HUES64 (cell line): Measurements from ENCODE around the gene ZNF337.
"Not testable (repeated sequence)": the region's sequence is repeated elsewhere in the genome, so short reads cannot be mapped to it uniquely, and the experiment has no call there.

Source experiments
- H3K27ac ChIP-seq: 2 replicates; pipeline ENCODE4 v1.7.0; 2013; ENCODE audit warnings: low read depth, low read length, inconsistent platforms
- H3K27me3 ChIP-seq: 2 replicates; pipeline ENCODE4 v1.6.1; 2013; ENCODE audit warnings: mild to moderate bottlenecking, low read length; ENCODE audit not compliant: insufficient read depth
- H3K36me3 ChIP-seq: 2 replicates; pipeline ENCODE4 v1.6.1; 2013; ENCODE audit warnings: mild to moderate bottlenecking, low read length; ENCODE audit not compliant: insufficient read depth
- H3K4me1 ChIP-seq: 2 replicates; pipeline ENCODE4 v1.6.1; 2013; ENCODE audit warnings: mild to moderate bottlenecking, low read length, moderate library complexity; ENCODE audit not compliant: insufficient read depth
- H3K4me3 ChIP-seq: 2 replicates; pipeline ENCODE4 v1.5.1; 2013; ENCODE audit warnings: mild to moderate bottlenecking, low read length, moderate library complexity
- H3K9ac ChIP-seq: 2 replicates; pipeline ENCODE4 v1.6.1; 2013; ENCODE audit warnings: mild to moderate bottlenecking, low read depth, low read length
- H3K9me3 ChIP-seq: 2 replicates; pipeline ENCODE4 v1.6.1; 2013; ENCODE audit warnings: low read depth, low read length; ENCODE audit not compliant: insufficient read depth
- WGBS: fragments of 150-250, 120-280 bp; methylation state at CpG from one replicate; pipeline ENCODE4 v1.1.7; 2013; ENCODE audit warnings: missing lambda C conversion rate; 5-methylcytosine and 5-hydroxymethylcytosine counted together

ZNF337 gene

DNA sequence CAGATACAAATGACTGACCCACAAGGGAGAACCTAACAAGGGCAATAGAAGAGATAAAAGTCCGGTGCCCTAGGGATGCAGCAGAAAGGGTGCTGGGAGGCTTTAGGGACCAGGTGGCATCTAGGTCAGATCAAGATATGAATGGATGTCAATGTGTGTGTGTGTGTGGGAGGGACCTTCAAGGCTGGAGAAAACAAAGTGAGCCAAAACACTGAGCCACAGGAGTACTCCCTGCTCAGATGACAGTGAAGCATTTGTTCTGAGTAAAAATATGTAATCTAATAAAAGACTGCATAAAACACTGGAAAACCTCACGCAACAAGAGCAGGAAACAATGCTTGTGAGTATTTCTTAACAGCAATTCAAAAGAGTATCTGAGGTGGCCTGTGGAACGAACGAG, 28.2 kb downstream of the ZNF337 start:
- no peak overlapping the region for H3K4me3 ChIP-seq
- no peaks in the 10 kb centered on the region for H3K9me3 ChIP-seq
- H3K27ac ChIP-seq = no peak overlapping the region
- no peak overlapping the region for H3K9ac ChIP-seq
- 93% methylated on average over 4 of the region's 4 CpGs for WGBS
- peaks cover 7% of the 10 kb centered on the region for H3K36me3 ChIP-seq
- no peaks in the 10 kb centered on the region for H3K4me1 ChIP-seq
- H3K27me3 ChIP-seq = no peaks in the 10 kb centered on the region

DNA sequence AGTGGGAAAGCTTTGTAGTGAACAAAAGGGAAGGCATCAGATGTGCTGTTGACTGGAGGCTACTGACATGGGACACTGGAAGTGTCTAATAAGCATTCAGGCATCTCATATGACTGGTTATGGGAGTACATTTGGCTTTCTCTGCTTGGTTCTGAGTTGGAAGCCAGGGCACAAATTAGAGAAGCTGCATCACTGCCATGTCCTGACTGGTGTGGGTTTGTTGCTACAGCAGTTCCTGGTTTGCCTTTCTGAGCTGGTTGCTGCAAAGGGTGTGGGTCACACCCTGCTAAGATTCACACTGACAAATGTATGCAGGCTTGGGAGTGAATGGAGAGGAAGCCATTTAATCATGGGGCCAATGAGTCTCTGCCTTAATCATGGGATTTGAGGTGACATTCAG, 36.7 kb downstream of the ZNF337 start:
- Histone ChIP-seq H3K27ac (no peak overlapping the region), H3K36me3 (no peaks in the 10 kb centered on the region), H3K4me1 (no peaks in the 10 kb centered on the region), H3K9ac (no peak overlapping the region), H3K4me3 (no peak overlapping the region), H3K27me3 (no peaks in the 10 kb centered on the region), H3K9me3 (no peaks in the 10 kb centered on the region)

- no peak overlapping the region for H3K4me3 ChIP-seq
Observed at GRCh38 chr20:25654487-25654886, 42.2 kb downstream of the ZNF337 start.

DNA sequence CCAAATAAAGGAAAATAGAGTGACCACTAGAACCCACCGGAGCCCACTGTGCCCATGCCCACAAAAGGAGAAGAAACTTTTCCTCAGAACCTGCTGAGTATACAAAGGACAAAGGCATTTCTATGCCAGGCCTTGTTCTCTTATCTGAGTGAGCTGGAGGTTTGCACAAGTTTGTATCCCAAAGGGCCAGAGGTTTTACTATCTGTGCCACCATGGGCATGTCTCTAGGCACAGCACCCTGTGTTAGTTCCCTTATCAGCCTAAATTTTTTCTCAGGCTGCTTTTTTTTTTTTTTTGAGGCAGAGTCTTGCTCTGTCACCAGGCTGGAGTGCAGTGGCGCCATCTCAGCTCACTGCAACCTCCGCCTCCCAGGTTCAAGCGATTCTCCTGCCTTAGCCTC, 43.8 kb downstream of the ZNF337 start:
- 97% methylated on average over 4 of the region's 4 CpGs for WGBS
- not testable (repeated sequence) for H3K27ac ChIP-seq, H3K27me3 ChIP-seq, H3K4me3 ChIP-seq, H3K4me1 ChIP-seq, H3K9me3 ChIP-seq, H3K36me3 ChIP-seq, H3K9ac ChIP-seq

More at GRCh38 chr20:25654487-25654886, 42.2 kb downstream of the ZNF337 start:
- Histone ChIP-seq H3K36me3 (no peaks in the 10 kb centered on the region), H3K9me3 (no peaks in the 10 kb centered on the region), H3K27ac (no peak overlapping the region), H3K4me1 (no peaks in the 10 kb centered on the region), H3K9ac (no peak overlapping the region), H3K27me3 (no peaks in the 10 kb centered on the region)

- WGBS = 96% methylated on average over 2 of the region's 3 CpGs
- Histone ChIP-seq H3K27me3 (no peaks in the 10 kb centered on the region), H3K9me3 (peaks cover 4% of the 10 kb centered on the region; the same call in 1 of the 2 replicates), H3K36me3 (peaks cover 7% of the 10 kb centered on the region; the same call in 1 of the 2 replicates), H3K4me1 (peaks cover 18% of the 10 kb centered on the region; the same call in 1 of the 2 replicates), H3K4me3 (no peak overlapping the region), H3K9ac (no peak overlapping the region), H3K27ac (no peak overlapping the region)
Observed at GRCh38 chr20:25644814-25645213, 51.8 kb downstream of the ZNF337 start.

- Histone ChIP-seq H3K36me3 (peaks cover 7% of the 10 kb centered on the region; the same call in 1 of the 2 replicates), H3K9me3 (peaks cover 4% of the 10 kb centered on the region; the same call in 1 of the 2 replicates), H3K27me3 (no peaks in the 10 kb centered on the region), H3K4me3 (no peak overlapping the region), H3K4me1 (peaks cover 18% of the 10 kb centered on the region; the same call in 1 of the 2 replicates), H3K27ac (no peak overlapping the region), H3K9ac (no peak overlapping the region)
Observed at GRCh38 chr20:25643716-25644115, 52.9 kb downstream of the ZNF337 start.

DNA sequence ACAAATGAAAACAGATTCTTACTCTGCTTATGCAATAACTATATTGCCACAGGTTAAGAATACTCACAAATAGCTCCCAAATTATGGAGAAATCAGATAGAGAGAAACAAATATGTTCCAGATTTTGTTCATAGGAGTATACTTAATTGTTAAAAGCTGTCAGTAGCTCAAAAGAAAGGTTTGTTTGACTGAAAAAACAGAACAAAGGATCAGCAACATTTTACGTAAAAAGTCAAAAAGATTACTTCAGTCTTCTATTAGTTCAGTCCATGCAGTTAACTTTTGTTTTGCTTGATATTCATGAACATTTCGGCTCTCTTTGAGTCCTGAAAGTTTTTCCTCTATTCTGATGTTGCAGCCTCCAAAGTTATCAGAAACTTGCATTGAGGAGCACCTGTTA, 59.4 kb downstream of the ZNF337 start:
- Histone ChIP-seq H3K4me3 (no peak overlapping the region), H3K27me3 (no peaks in the 10 kb centered on the region), H3K4me1 (0 out of 2 replicates have a peak, but pooled peaks cover 1% of the 10 kb centered on the region), H3K9me3 (peaks cover 23% of the 10 kb centered on the region), H3K36me3 (peaks cover 32% of the 10 kb centered on the region), H3K9ac (no peak overlapping the region), H3K27ac (no peak overlapping the region)
- 92% methylated on average over 2 of the region's 2 CpGs for WGBS

DNA sequence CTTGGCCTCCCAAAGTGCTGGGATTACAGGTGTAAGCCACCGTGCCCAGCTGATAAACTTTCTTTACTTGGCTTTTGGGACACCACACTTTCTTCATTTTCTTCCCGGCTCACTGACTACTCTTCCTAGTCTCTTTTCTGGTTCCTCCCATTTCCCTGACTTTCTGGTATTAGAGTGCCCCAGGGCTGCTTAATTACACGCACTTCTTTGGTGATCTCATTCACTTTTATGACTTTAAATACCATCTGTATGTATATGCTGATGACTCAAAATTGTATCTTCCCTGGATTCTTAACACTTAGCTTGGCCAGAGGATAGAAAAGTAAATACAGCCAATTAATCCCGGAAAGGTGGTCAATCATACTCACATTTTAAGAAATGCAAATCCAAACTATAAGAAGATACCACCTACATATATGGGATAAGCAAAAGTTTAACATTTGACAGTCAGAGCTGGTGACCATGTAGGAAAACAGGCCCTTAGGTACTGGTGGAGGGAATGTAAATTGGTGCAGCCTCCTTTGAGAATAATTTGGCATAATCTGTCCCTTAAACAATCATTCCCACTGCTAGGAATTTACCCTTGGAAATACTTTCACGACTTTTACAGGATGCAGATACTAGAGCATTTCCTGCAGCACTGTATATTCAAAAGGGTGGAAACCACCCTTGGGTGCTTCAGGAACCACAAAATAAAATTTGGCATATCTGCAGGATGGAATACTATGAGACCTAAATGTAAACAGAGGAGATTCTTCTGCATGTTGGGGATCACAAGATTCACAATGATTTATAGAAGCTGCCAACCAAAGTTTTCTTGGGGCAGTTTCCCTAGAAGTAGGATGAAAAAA, 63.5 kb downstream of the ZNF337 start:
- Histone ChIP-seq H3K4me1 (no peaks in the 10 kb centered on the region), H3K4me3 (no peak overlapping the region), H3K36me3 (peaks cover 32% of the 10 kb centered on the region), H3K27me3 (no peaks in the 10 kb centered on the region), H3K27ac (no peak overlapping the region), H3K9ac (no peak overlapping the region), H3K9me3 (peaks cover 23% of the 10 kb centered on the region)
- 89% methylated on average over 5 of the region's 5 CpGs for WGBS

DNA sequence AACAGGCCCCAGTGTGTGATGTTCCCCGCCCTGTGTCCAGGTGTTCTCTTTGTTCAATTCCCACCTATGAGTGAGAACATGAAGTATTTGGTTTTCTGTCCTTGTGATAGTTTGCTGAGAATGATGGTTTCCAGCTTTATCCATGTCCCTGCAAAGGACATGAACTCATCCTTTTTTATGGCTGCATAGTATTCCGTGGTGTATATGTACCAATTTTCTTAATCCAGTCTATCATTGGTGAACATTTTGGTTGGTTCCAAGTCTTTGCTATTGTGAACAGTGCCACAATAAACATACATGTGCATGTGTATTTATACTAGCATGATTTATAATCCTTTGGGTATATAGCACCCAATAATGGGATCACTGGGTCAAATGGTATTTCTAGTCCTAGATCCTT, 66.0 kb downstream of the ZNF337 start:
- not testable (repeated sequence) for H3K27me3 ChIP-seq, H3K9me3 ChIP-seq, H3K27ac ChIP-seq, H3K4me1 ChIP-seq, H3K9ac ChIP-seq, H3K4me3 ChIP-seq
- peaks cover 12% of the 10 kb centered on the region for H3K36me3 ChIP-seq
- 86% methylated on average over 1 of the region's 2 CpGs for WGBS

DNA sequence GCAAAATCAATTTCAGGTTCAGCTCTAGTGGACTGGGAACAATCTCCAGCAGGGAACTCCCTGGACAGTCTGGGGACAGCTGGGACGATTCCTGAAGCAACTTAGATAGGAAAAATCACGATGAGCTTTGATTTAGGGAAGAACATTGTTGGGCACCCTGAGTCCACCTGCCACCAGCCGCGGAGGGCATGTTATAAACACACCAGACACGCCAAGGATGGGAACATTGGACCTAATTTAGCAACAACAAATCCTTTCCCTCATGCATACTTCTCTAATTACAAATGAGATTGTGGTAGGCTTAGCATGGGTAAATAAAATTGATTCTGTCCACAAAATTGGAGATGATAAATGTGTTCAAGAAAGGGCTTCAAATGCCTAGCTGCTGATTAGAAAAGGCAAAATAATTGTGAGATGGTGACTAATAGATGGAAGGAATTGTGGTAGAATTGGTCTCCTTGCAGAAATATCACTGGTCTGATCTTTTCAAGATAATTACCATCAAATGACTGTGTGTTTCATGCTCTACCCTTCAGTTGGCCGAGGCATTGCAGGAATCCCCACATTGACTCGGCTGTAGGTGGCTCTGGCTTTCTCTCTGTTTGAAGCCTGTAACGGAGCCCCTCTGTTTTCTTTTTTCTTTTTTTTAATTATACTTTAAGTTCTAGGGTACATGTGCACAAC, 66.7 kb downstream of the ZNF337 start:
- Histone ChIP-seq H3K9me3 (no peaks in the 10 kb centered on the region), H3K27ac (no peak overlapping the region), H3K4me1 (peaks cover 5% of the 10 kb centered on the region; the same call in 1 of the 2 replicates), H3K27me3 (no peaks in the 10 kb centered on the region), H3K36me3 (peaks cover 8% of the 10 kb centered on the region), H3K4me3 (no peak overlapping the region), H3K9ac (no peak overlapping the region)
- WGBS = 94% methylated on average over 7 of the region's 8 CpGs

- Histone ChIP-seq H3K27ac (no peak overlapping the region; the same call in 1 of the 2 replicates), H3K9ac (no peak overlapping the region), H3K9me3 (no peaks in the 10 kb centered on the region), H3K36me3 (no peaks in the 10 kb centered on the region), H3K4me3 (no peak overlapping the region), H3K4me1 (peaks cover 20% of the 10 kb centered on the region), H3K27me3 (peaks cover 23% of the 10 kb centered on the region)
- 81% methylated on average over 9 of the region's 9 CpGs for WGBS
Observed at GRCh38 chr20:25626779-25627178, 69.9 kb downstream of the ZNF337 start.
